Ishikawa (cell line): ENCODE results near the gene SSTR3.

ENCODE experiments used
- EGR1 ChIP-seq: IDR thresholded peaks from 2 replicates; pipeline ENCODE4 v1.6.1; 2012
- FOXM1 ChIP-seq: IDR thresholded peaks from 2 replicates; pipeline ENCODE4 v1.6.1; 2012; ENCODE audit warnings: low read depth, borderline replicate concordance
- RAD21 ChIP-seq: IDR thresholded peaks from 2 replicates; pipeline ENCODE4 v1.6.1; 2012; ENCODE audit warnings: low read depth
- REST ChIP-seq: IDR thresholded peaks from 2 replicates; pipeline ENCODE4 v1.6.1; 2012; ENCODE audit warnings: low read depth, mild to moderate bottlenecking
- TCF12 ChIP-seq: IDR thresholded peaks from 2 replicates; pipeline ENCODE4 v1.6.1; 2012; ENCODE audit warnings: low read depth
- TEAD4 ChIP-seq: IDR thresholded peaks from 2 replicates; pipeline ENCODE4 v1.6.1; 2012
- USF1 ChIP-seq: IDR thresholded peaks from 2 replicates; pipeline ENCODE4 v1.6.1; 2012
- YY1 ChIP-seq: IDR thresholded peaks from 2 replicates; pipeline ENCODE4 v1.6.1; 2012; ENCODE audit warnings: low read depth
- TF ChIP-seq, protein P1 (sequence below): IDR thresholded peaks from 2 replicates; pipeline ENCODE4 v1.6.1; 2012

DNA sequence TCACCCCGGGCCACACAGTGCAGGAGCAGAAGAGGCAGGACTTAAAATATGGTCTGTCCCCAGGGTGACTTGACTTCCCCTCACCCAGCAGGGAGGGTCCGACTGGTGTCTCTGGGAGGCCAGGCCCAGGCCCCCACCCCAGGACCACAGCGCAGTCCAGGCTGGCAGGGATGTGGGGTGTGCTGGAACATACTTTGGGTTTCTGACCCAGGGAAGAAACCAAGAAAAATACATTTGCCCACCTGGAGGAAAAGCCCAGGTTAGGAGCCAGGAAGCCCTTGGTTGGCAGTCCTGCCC lies 29.4 kb downstream of the SSTR3 start:
- TF ChIP-seq, protein P1, sequence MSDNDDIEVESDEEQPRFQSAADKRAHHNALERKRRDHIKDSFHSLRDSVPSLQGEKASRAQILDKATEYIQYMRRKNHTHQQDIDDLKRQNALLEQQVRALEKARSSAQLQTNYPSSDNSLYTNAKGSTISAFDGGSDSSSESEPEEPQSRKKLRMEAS, result no peak
- TF ChIP-seq TEAD4, result no peak
- TF ChIP-seq FOXM1, result no peak
- no peak for TF ChIP-seq REST
- no peak for TF ChIP-seq EGR1
- no peak for TF ChIP-seq YY1
- no peak for TF ChIP-seq TCF12
- no peak for TF ChIP-seq USF1
- TF ChIP-seq RAD21, result no peak
